Immature natural killer cell (primary cell): ENCODE measurements around the gene MCM8. TPM values are rescaled to one million over a fixed set of nuclear protein-coding genes. Genes with fewer than 3 reads are reported as not detected.

Source experiments
- DNase-seq, 3 donors: peaks; one replicate each; pipeline ENCODE4 v3.0.0; 2022; ENCODE audit warnings: mixed read lengths in 1 of 3
- H3K27ac Mint-ChIP-seq, 6 donors: one replicate each; pipeline ENCODE4 v1.8.0; 2020; ENCODE audit warnings: mixed read lengths in 6 of 6, mild to moderate bottlenecking in 5 of 6, inconsistent platforms in 4 of 6, moderate library complexity in 3 of 6
- H3K27me3 Mint-ChIP-seq, 3 donors: one replicate each; pipeline ENCODE4 v1.8.0; 2020 to 2021; ENCODE audit warnings: low read depth in 3 of 3, mild to moderate bottlenecking in 3 of 3, mixed read lengths in 3 of 3, moderate library complexity in 3 of 3, inconsistent platforms in 1 of 3
- H3K36me3 Mint-ChIP-seq, 3 donors: one replicate each; pipeline ENCODE4 v1.8.0; 2020; ENCODE audit warnings: mixed read lengths in 3 of 3, inconsistent platforms in 2 of 3, mild to moderate bottlenecking in 2 of 3
- H3K4me1 Mint-ChIP-seq, 2 donors: one replicate each; pipeline ENCODE4 v1.8.0; 2020; ENCODE audit warnings: inconsistent platforms in 2 of 2, mild to moderate bottlenecking in 2 of 2, mixed read lengths in 2 of 2, moderate library complexity in 1 of 2
- H3K4me3 Mint-ChIP-seq, 5 donors: one replicate each; pipeline ENCODE4 v1.8.0; 2020; ENCODE audit warnings: mild to moderate bottlenecking in 5 of 5, mixed read lengths in 5 of 5, inconsistent platforms in 3 of 5, moderate library complexity in 3 of 5
- H3K9me3 Mint-ChIP-seq, 6 donors: one replicate each; pipeline ENCODE4 v1.8.0; 2020; ENCODE audit warnings: mild to moderate bottlenecking in 6 of 6, mixed read lengths in 6 of 6, inconsistent platforms in 4 of 6, moderate library complexity in 3 of 6
- polyA plus RNA-seq, 3 donors: library from polyadenylated mRNA; unstranded; fragments of 300-500 nt; fragmentation: Illumina TruSeq; gene quantifications; one replicate each; pipeline ENCODE4 v1.2.3, GENCODE V29; 2021

The MCM8 gene
- polyA plus RNA-seq, 3 donors from 2014 or later: 0.04 to 3.1 (median 1.0) TPM

DNA sequence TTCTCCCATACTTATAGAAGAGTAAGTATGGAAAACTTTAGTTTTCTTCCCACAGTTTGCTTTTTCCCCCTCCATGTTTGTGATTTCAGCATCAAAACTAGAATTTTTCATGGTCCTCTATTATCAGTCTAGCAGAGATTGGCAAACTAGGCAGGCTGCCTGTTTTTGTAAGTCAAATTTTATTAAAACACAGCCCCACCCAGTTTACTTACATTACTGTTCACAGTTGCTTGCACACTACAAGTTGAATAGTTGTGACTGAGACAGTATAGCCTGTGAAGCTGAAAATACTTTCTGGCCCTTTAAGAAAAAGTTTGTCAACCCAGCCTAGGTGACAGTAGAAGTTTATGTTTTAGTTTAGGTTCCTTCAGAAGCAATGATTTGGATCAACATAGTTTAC is 19.5 kb downstream of the MCM8 start:
- Mint-ChIP-seq H3K36me3 (peaks cover 20 to 53% (median 23%) of the 10 kb centered on the region in 3 donors), H3K4me3 (no peak overlapping the region), H3K9me3 (no peaks in the 10 kb centered on the region), H3K4me1 (no peaks in the 10 kb centered on the region), H3K27ac (peak overlapping the region in 1 of 6 donors; percentile 8), H3K27me3 (peaks cover 0 to 5% (median 0%) of the 10 kb centered on the region in 3 donors)
- DNase-seq: no peak

DNA sequence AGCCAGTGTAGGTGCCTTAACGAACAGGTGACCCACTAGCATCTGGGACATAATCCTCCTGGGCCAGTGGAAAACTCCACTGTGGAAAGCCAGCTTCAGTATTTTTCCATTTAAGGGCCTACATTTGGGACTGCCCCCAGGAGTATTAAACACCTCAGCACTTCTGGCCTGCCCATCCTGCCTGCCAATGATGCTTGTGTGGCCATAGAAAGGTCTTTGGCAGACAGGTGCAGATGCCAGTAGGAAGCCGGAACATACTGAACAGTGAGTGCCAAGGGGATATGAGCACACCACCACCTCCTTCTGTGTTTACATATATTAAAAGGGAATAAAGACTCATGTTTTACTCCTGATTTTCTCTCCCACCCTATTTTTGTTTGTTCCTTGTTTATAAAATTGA is 19.9 kb downstream of the MCM8 start:
- DNase-seq: no peak
- Mint-ChIP-seq H3K9me3 (no peaks in the 10 kb centered on the region), H3K27me3 (peaks cover 0 to 5% (median 0%) of the 10 kb centered on the region in 3 donors), H3K4me1 (no peaks in the 10 kb centered on the region), H3K27ac (no peak overlapping the region), H3K36me3 (peaks cover 16 to 53% (median 20%) of the 10 kb centered on the region in 3 donors), H3K4me3 (no peak overlapping the region)

DNA sequence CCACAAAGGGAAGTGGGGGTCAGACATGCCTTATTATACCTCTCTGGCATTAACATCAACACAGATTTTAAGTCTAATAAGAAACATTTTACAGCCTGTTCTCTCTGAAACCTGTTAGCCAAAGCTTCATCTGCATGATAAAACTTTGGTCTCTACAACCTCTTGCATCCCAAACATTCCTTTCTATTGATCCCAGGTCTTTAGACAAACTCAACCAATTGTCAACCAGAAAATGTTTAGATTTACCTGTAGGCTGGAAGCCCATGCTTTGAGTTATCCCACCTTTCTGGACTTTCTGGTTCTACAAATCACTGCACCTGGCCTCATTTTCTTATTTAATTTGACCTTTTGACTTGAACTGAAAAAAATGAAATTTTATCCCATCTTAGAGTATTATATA is 20.8 kb downstream of the MCM8 start:
- Mint-ChIP-seq H3K27ac (peak overlapping the region in 1 of 6 donors; percentile 19), H3K4me3 (no peak overlapping the region), H3K27me3 (peaks cover 0 to 5% (median 0%) of the 10 kb centered on the region in 3 donors), H3K9me3 (no peaks in the 10 kb centered on the region), H3K4me1 (no peaks in the 10 kb centered on the region), H3K36me3 (peaks cover 11 to 46% (median 14%) of the 10 kb centered on the region in 3 donors)
- DNase-seq: no peak

DNA sequence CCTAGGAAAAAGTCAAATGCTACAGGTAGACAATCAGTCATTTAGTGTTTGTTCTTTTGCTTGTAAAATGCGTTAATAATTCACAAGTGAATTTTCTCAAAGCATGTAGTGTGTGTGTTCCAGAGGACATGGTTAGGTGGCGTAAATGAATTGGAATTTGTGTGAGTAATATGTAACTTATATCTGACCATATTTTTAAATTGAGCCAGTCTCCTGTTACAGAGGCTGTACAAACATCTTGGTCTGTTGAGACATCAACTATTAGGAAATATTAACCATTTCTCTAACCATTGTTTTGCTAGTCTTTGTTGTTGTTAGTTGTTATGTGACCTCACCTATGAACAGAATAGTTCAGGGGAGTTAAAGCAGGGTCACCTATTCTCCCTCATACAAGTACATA is 22.7 kb downstream of the MCM8 start:
- DNase-seq: no peak
- Mint-ChIP-seq H3K4me3 (no peak overlapping the region), H3K36me3 (peaks cover 2 to 43% (median 17%) of the 10 kb centered on the region in 3 donors), H3K4me1 (no peaks in the 10 kb centered on the region), H3K27me3 (peaks cover 0 to 1% (median 0%) of the 10 kb centered on the region in 3 donors), H3K9me3 (no peaks in the 10 kb centered on the region), H3K27ac (peak overlapping the region in 1 of 6 donors; percentile 40)

GRCh38 chr20:5973971-5974370 is 23.5 kb downstream of the MCM8 start:
- H3K36me3 Mint-ChIP-seq: peaks cover 5 to 46% (median 14%) of the 10 kb centered on the region in 3 donors
- H3K27ac Mint-ChIP-seq: no peak overlapping the region
- no peaks in the 10 kb centered on the region for H3K4me1 Mint-ChIP-seq
- H3K9me3 Mint-ChIP-seq: no peaks in the 10 kb centered on the region
- no peak overlapping the region for H3K4me3 Mint-ChIP-seq
- peaks cover 0 to 1% (median 0%) of the 10 kb centered on the region in 3 donors for H3K27me3 Mint-ChIP-seq
- DNase-seq: no peak

DNA sequence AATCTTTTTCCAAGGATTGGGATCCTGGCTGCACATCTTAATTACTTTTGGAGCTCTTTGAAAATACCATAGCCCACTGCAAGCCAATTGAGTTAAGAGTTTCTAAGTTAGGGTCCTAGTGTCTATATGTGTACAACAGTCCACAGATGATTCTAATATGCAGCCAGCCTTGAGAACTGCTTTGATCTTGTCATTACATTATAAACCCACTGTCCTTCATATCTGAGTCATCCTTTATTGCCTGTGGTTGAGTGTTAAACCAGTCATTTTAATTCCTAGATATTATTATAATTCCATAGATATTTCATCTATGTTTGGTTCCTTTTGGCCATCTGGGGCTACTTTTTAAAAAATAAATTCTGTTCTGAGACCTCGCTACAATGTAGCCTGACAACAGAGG is 24.1 kb downstream of the MCM8 start:
- DNase-seq: no peak
- Mint-ChIP-seq H3K9me3 (no peaks in the 10 kb centered on the region), H3K4me1 (no peaks in the 10 kb centered on the region), H3K27ac (no peak overlapping the region), H3K36me3 (peaks cover 10 to 50% (median 17%) of the 10 kb centered on the region in 3 donors), H3K27me3 (no peaks in the 10 kb centered on the region), H3K4me3 (no peak overlapping the region)

DNA sequence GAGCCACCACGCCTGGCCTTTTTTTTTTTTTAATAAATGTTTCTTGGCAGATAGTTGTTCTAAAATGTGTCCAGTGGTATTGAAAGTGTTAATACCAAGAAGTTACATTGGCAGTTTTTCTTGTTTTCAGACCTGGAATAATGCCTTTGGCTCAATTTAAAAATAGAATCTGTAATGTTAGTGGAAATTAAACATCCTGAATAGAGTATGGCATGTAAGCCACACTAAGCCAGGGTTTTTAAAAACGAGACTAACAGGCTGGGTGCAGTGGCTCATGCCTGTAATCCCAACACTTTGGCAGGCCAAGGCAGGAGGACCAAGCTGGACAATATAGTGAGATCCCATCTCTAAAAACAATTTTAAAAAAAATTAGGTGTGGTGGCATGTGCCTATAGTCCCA is 25.3 kb downstream of the MCM8 start:
- Mint-ChIP-seq H3K27ac (no peak overlapping the region), H3K4me3 (no peak overlapping the region), H3K27me3 (no peaks in the 10 kb centered on the region), H3K9me3 (no peaks in the 10 kb centered on the region), H3K36me3 (peaks cover 17 to 52% (median 24%) of the 10 kb centered on the region in 3 donors), H3K4me1 (no peaks in the 10 kb centered on the region)
- DNase-seq: no peak

DNA sequence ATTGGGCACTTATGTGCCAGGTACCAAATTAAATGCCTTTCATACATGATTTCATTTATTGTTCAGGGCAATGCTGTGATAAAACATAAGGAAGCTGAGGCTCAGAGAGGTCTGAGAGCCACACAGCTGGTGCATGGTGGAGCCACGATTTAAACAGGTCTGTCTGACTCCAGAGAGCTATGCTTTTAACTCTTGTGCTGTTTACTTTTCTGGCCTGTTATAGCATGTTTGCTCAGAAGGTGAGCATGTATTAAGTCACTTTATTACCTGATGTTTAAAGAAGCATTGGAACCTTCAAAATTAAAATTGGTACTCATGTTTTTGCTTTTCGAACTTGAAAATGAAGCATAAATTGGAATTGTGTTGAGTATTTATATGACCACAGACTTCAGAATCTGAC is 26.8 kb downstream of the MCM8 start:
- no peaks in the 10 kb centered on the region for H3K4me1 Mint-ChIP-seq
- H3K27me3 Mint-ChIP-seq: no peaks in the 10 kb centered on the region
- H3K27ac Mint-ChIP-seq: no peak overlapping the region
- H3K36me3 Mint-ChIP-seq: peaks cover 17 to 57% (median 28%) of the 10 kb centered on the region in 3 donors
- H3K4me3 Mint-ChIP-seq: no peak overlapping the region
- H3K9me3 Mint-ChIP-seq: no peaks in the 10 kb centered on the region
- no peak for DNase-seq

GRCh38 chr20:5977975-5978374 is 27.5 kb downstream of the MCM8 start:
- no peaks in the 10 kb centered on the region for H3K27me3 Mint-ChIP-seq
- H3K4me3 Mint-ChIP-seq: no peak overlapping the region
- peaks cover 17 to 56% (median 33%) of the 10 kb centered on the region in 3 donors for H3K36me3 Mint-ChIP-seq
- no peak for DNase-seq
- H3K4me1 Mint-ChIP-seq: no peaks in the 10 kb centered on the region
- no peaks in the 10 kb centered on the region for H3K9me3 Mint-ChIP-seq
- peak overlapping the region in 1 of 6 donors; percentile 30 for H3K27ac Mint-ChIP-seq

DNA sequence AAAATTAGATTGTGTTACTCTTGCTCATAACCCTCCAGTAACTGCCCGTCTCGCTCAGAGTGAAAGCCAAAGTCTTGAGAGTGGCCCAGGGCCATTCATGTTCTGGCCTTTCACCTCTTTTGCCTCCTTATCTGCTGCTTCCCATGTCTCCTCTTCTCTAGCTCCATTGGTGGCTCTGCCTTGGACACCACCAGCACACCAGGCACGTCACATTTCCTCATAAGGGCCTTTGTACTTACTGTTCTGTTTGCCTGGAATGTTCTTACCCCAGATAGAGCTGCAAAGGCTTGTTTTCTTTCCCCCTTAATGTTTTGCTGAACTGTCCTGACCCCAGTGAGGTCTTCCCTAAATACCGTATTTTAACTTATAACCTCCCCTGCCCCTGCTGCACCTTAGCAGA is 29.3 kb downstream of the MCM8 start:
- Mint-ChIP-seq H3K36me3 (peaks cover 27 to 57% (median 32%) of the 10 kb centered on the region in 3 donors), H3K27ac (peak overlapping the region in 3 of 6 donors; percentile 12 to 37 (median 15)), H3K27me3 (no peaks in the 10 kb centered on the region), H3K4me3 (no peak overlapping the region), H3K9me3 (no peaks in the 10 kb centered on the region), H3K4me1 (no peaks in the 10 kb centered on the region)
- no peak for DNase-seq

- no peaks in the 10 kb centered on the region for H3K4me1 Mint-ChIP-seq
- H3K9me3 Mint-ChIP-seq: no peaks in the 10 kb centered on the region
- no peaks in the 10 kb centered on the region for H3K27me3 Mint-ChIP-seq
- DNase-seq: no peak
- H3K27ac Mint-ChIP-seq: no peak overlapping the region
- no peak overlapping the region for H3K4me3 Mint-ChIP-seq
- peaks cover 30 to 57% (median 33%) of the 10 kb centered on the region in 3 donors for H3K36me3 Mint-ChIP-seq
Measured at GRCh38 chr20:5980720-5981538, 30.5 kb downstream of the MCM8 start.

GRCh38 chr20:5987383-5987782 is 36.9 kb downstream of the MCM8 start:
- Mint-ChIP-seq H3K4me1 (peaks cover 0 to 6% of the 10 kb centered on the region in 2 donors), H3K27ac (no peak overlapping the region), H3K27me3 (no peaks in the 10 kb centered on the region), H3K36me3 (peaks cover 29 to 51% (median 37%) of the 10 kb centered on the region in 3 donors), H3K4me3 (no peak overlapping the region), H3K9me3 (no peaks in the 10 kb centered on the region)
- no peak for DNase-seq

- H3K27me3 Mint-ChIP-seq: no peaks in the 10 kb centered on the region
- H3K9me3 Mint-ChIP-seq: no peaks in the 10 kb centered on the region
- no peak for DNase-seq
- peaks cover 21 to 45% (median 28%) of the 10 kb centered on the region in 3 donors for H3K36me3 Mint-ChIP-seq
- peaks cover 0 to 6% of the 10 kb centered on the region in 2 donors for H3K4me1 Mint-ChIP-seq
- H3K4me3 Mint-ChIP-seq: no peak overlapping the region
- peak overlapping the region in 1 of 6 donors; percentile 40 for H3K27ac Mint-ChIP-seq
Measured at GRCh38 chr20:5989539-5989938, 39.1 kb downstream of the MCM8 start.

DNA sequence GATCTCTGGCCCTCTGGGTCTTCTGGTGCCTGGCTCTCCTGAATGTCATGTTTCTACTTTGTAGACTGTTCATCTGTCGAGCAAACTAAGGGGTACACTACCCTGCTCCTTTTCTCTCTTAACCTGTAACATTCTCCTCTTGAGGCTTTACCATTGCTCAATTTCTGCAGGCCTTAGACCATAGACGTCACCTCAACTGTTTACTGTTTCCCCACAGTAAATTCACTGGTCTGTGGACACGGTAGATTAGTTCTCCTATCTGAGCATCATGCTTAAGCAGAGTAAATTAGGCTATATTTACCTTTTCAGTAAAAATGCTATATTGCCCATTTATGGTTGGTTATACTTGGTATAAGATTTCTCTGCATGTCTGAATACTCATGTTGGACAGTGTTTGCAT is 40.5 kb downstream of the MCM8 start:
- peaks cover 0 to 2% (median 0%) of the 10 kb centered on the region in 3 donors for H3K27me3 Mint-ChIP-seq
- peaks cover 16 to 38% (median 37%) of the 10 kb centered on the region in 3 donors for H3K36me3 Mint-ChIP-seq
- H3K27ac Mint-ChIP-seq: peak overlapping the region in 1 of 6 donors; percentile 17
- peaks cover 11 to 20% of the 10 kb centered on the region in 2 donors for H3K4me1 Mint-ChIP-seq
- H3K9me3 Mint-ChIP-seq: no peaks in the 10 kb centered on the region
- no peak for DNase-seq
- no peak overlapping the region for H3K4me3 Mint-ChIP-seq
